HEK293T (cell line): ENCODE data around the gene ART1.
"Not testable (repeated sequence)": the region's sequence is repeated elsewhere in the genome, so short reads cannot be mapped to it uniquely, and the experiment has no call there.

Experiments used
- CTCF ChIA-PET: fragments of 350-600 bp; formaldehyde crosslinking; extraction: SDS; loops from one replicate; lab custom pipeline; 2021; ENCODE audit warnings: antibody characterized with exemption, inconsistent platforms; lab: Yijun Ruan, JAX
- POLR2A ChIA-PET: fragments of 350-600 bp; formaldehyde crosslinking; extraction: SDS; loops from one replicate; lab custom pipeline; 2020; ENCODE audit warnings: antibody characterized with exemption, inconsistent platforms; lab: Yijun Ruan, JAX
- DNase-seq: peaks from one replicate; pipeline ENCODE4 v3.0.0; 2012; ENCODE audit warnings: mixed read lengths; ENCODE audit errors: extremely low spot score
- ARNT ChIP-seq: fragments of 450-650 bp; IDR thresholded peaks from 2 replicates; pipeline ENCODE4 v1.6.1; 2017; ENCODE audit warnings: mild to moderate bottlenecking
- BHLHE40 ChIP-seq: fragments of 450-650 bp; IDR thresholded peaks from 2 replicates; pipeline ENCODE4 v1.6.1; 2016; ENCODE audit warnings: mild to moderate bottlenecking, moderate library complexity, borderline replicate concordance
- CTBP1 ChIP-seq: fragments of 450-650 bp; IDR thresholded peaks from 2 replicates; pipeline ENCODE4 v1.6.1; 2016; ENCODE audit warnings: borderline replicate concordance
- ELF4 ChIP-seq: fragments of 450-650 bp; IDR thresholded peaks from 2 replicates; pipeline ENCODE4 v1.6.1; 2017; ENCODE audit warnings: antibody characterized with exemption
- FOXA1 ChIP-seq: fragments of 450-650 bp; IDR thresholded peaks from 2 replicates; pipeline ENCODE4 v1.6.1; 2016; ENCODE audit warnings: mild to moderate bottlenecking
- FOXK2 ChIP-seq: fragments of 450-650 bp; IDR thresholded peaks from 2 replicates; pipeline ENCODE4 v1.6.1; 2016; ENCODE audit warnings: mild to moderate bottlenecking
- FOXM1 ChIP-seq: fragments of 450-650 bp; IDR thresholded peaks from 2 replicates; pipeline ENCODE4 v1.6.1; 2017; ENCODE audit warnings: mild to moderate bottlenecking, borderline replicate concordance
- HDGF ChIP-seq: fragments of 450-650 bp; IDR thresholded peaks from 2 replicates; pipeline ENCODE4 v1.6.1; 2017; ENCODE audit warnings: antibody characterized with exemption, borderline replicate concordance
- L3MBTL2 ChIP-seq: fragments of 450-650 bp; conservative IDR thresholded peaks from 2 replicates; pipeline ENCODE4 v1.6.1; 2016; ENCODE audit warnings: mild to moderate bottlenecking
- LEF1 ChIP-seq: fragments of 450-650 bp; IDR thresholded peaks from 2 replicates; pipeline ENCODE4 v1.6.1; 2017; ENCODE audit warnings: mild to moderate bottlenecking, borderline replicate concordance
- NFRKB ChIP-seq: fragments of 450-650 bp; IDR thresholded peaks from 2 replicates; pipeline ENCODE4 v1.6.1; 2016; ENCODE audit warnings: mild to moderate bottlenecking, moderate library complexity
- PKNOX1 ChIP-seq: fragments of 450-650 bp; IDR thresholded peaks from 2 replicates; pipeline ENCODE4 v1.6.1; 2016
- SP1 ChIP-seq: fragments of 450-650 bp; IDR thresholded peaks from 2 replicates; pipeline ENCODE4 v1.6.1; 2017
- SUZ12 ChIP-seq: fragments of 450-650 bp; IDR thresholded peaks from 2 replicates; pipeline ENCODE4 v1.6.1; 2016; ENCODE audit warnings: mild to moderate bottlenecking
- TARDBP ChIP-seq: fragments of 450-650 bp; IDR thresholded peaks from 2 replicates; pipeline ENCODE4 v1.6.1; 2016
- ZNF384 ChIP-seq: fragments of 450-650 bp; IDR thresholded peaks from 2 replicates; pipeline ENCODE4 v1.6.1; 2016

Gene ART1

DNA sequence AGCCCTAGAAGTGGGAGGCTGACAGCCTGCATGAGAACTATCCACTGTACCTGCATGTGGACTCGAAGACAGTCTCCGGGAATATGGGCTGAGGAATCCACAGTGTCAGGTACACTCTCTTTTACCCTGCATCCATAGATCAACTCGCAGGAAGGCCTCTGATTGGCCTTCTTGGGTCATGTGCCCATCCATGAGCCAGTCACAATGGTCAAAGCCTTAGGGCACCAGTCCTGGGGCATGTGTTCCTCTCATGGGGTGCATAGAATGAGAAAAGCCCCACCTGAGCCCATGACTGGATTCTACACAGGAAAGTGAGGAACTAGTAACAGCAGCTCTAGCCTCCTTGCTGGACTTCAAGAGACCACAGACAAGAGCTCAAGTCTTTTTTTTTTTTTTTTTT, 10.6 kb downstream of the ART1 start:
- no peak for DNase-seq
- no peak for TF ChIP-seq PKNOX1
- peak; percentile 62 for TF ChIP-seq L3MBTL2
- ChIA-PET POLR2A (interaction anchor here (1.2 kb wide), 1 partner anchor 12 kb away, joined by 4 read pairs; no protein-coding TSS in a partner anchor), CTCF (no interaction called here)

GRCh38 chr11:3657331-3657730, 12.4 kb downstream of the ART1 start:
- DNase-seq, POLR2A ChIA-PET, CTCF ChIA-PET: not testable (repeated sequence)

GRCh38 chr11:3658252-3658651, 13.3 kb downstream of the ART1 start:
- DNase-seq, result no peak
- no peak for TF ChIP-seq SUZ12
- no peak for TF ChIP-seq TARDBP
- no peak for TF ChIP-seq BHLHE40
- TF ChIP-seq HDGF, result no peak
- TF ChIP-seq LEF1, result no peak
- TF ChIP-seq L3MBTL2, result no peak
- TF ChIP-seq FOXK2, result no peak
- TF ChIP-seq PKNOX1, result no peak
- TF ChIP-seq NFRKB, result no peak
- TF ChIP-seq FOXM1, result no peak
- no peak for TF ChIP-seq SP1
- TF ChIP-seq ARNT, result no peak
- ChIA-PET CTCF (no interaction called here), POLR2A (no interaction called here)

DNA sequence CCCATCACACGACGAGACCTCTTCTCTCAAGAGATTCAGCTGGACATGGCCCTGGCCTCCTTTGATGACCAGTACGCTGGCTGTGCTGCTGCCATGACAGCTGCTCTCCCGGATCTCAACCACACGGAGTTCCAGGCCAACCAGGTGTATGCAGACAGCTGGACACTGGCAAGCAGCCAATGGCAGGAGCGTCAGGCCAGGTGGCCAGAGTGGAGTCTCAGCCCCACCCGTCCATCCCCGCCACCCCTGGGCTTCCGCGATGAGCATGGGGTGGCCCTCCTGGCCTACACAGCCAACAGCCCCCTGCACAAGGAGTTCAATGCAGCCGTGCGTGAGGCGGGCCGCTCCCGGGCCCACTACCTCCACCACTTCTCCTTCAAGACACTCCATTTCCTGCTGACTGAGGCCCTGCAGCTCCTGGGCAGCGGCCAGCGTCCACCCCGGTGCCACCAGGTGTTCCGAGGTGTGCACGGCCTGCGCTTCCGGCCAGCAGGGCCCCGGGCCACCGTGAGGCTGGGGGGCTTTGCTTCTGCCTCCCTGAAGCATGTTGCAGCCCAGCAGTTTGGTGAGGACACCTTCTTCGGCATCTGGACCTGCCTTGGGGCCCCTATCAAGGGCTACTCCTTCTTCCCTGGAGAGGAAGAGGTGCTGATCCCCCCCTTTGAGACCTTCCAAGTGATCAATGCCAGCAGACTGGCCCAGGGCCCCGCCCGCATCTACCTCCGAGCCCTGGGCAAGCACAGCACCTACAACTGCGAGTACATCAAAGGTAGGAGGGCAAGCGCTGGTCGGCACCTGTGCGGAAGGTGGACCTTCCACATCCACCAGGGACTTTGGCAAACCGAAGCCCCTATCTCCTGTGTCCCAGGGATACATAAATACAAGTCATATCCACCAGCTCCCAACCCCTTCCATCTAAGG, 14.9 kb downstream of the ART1 start:
- CTCF ChIA-PET, result no interaction called here

DNA sequence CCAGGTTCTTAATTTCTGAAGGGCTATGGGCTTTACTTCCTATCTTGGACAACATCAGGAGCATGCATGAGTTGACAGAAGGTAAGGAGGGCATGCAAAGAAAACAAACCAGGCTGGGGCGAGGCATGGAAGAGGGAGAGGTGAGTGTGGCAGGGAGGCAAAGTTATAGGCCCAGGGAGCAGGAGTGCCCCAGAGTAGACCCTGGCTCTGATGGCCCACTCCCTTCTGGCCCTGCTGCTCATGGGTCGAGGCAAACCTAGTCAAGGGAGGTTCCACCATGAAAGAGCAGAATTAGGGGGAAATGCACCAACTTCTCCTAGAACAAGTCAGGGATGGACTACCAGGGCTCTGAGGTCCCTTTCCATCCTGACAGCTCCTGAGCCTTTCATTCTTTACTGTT, 16.0 kb downstream of the ART1 start:
- POLR2A ChIA-PET, result no interaction called here
- TF ChIP-seq ELF4 (no peak), FOXA1 (no peak), PKNOX1 (no peak), FOXK2 (no peak), HDGF (no peak), TARDBP (no peak), BHLHE40 (no peak), SUZ12 (no peak), FOXM1 (no peak), SP1 (no peak), L3MBTL2 (no peak), LEF1 (no peak), ZNF384 (no peak)
- no peak for DNase-seq
- CTCF ChIA-PET, result no interaction called here

More for the DNA sequence above, 14.9 kb downstream of the ART1 start:
- POLR2A ChIA-PET, result no interaction called here
- DNase-seq, result no peak
- TF ChIP-seq CTBP1, result no peak
- no peak for TF ChIP-seq ARNT
- TF ChIP-seq BHLHE40, result no peak
- TF ChIP-seq SUZ12, result no peak
- TF ChIP-seq ZNF384, result no peak
- TF ChIP-seq TARDBP, result no peak

DNA sequence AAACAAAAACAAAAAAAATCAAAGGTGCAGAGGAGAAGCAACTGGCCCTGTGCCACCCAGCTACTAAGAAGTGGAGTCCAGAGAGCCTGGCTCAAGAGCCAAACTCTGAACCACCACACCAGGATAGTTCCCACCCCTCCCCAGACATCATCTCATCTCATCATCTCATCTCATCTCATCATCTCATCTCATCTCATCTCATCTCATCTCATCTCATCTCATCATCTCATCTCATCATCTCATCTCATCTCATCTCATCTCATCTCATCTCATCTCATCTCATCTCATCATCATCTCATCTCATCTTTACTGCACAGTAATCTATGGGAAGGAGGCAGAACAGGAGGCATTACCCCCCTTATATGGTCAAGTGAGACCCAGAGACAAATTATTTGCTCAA, 17.9 kb downstream of the ART1 start:
- CTCF ChIA-PET, result no interaction called here
- POLR2A ChIA-PET, result interaction anchor here (0.8 kb wide), 1 partner anchor 16 kb away, joined by 3 read pairs; no protein-coding TSS in a partner anchor
- DNase-seq, result no peak
- TF ChIP-seq ARNT, result no peak

- no peak for DNase-seq
- ChIA-PET CTCF (no interaction called here), POLR2A (no interaction called here)
- TF ChIP-seq HDGF (no peak), PKNOX1 (no peak), FOXK2 (no peak), NFRKB (no peak), LEF1 (no peak), TARDBP (no peak), L3MBTL2 (no peak), FOXM1 (no peak), ZNF384 (no peak), FOXA1 (no peak), SUZ12 (no peak), SP1 (no peak), BHLHE40 (no peak), ELF4 (no peak), CTBP1 (no peak), ARNT (no peak)
These were observed 19.2 kb downstream of the ART1 start for GRCh38 chr11:3664032-3664630.
